ENCODE measurements around the gene PSMD10.

DNA sequence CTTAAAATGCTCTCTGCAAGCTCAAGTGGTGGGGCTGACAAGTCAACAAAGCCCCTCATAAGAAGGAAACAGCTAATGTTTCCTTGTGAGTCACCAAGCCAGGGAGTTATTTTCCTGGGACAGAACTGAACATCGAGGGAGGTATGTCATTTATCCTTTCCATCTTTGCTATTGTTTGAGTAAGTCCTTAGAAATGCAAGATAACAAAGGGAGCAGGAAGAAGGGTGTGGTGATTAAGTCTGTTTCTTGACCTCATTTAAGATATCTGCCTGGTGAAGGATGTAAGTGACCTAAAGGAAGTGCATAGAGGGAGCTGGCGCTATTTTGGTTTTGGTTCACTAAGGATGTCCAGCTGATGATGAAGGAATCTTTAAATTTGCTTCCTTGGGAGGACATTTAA lies 40.1 kb upstream of the PSMD10 start:
- TF ChIP-seq EZH2phosphoT487 (IDR thresholded peaks at IDR 0.05; ENCODE audit: insufficient read depth, low read depth) (no peak), EZH2 (IDR thresholded peaks at IDR 0.05; ENCODE audit: insufficient read depth, poor library complexity, severe bottlenecking) (no peak)

Measured in GM23248 (cell line).